Stimulated activated CD4-positive, alpha-beta T cell treated with anti-CD3 and anti-CD28 coated beads, Interleukin-4, amount 100 ng/mL, for 48 hours (primary cell): ENCODE measurements around the gene C10orf67.
"Not testable (repeated sequence)": the region's sequence is repeated elsewhere in the genome, so short reads cannot be mapped to it uniquely, and the experiment has no call there.

Source experiments
- DNase-seq, 2 donors: peaks; one replicate each; pipeline ENCODE4 v3.0.0-alpha.2; 2020; ENCODE audit warnings: low read depth in 2 of 2

Gene C10orf67

DNA sequence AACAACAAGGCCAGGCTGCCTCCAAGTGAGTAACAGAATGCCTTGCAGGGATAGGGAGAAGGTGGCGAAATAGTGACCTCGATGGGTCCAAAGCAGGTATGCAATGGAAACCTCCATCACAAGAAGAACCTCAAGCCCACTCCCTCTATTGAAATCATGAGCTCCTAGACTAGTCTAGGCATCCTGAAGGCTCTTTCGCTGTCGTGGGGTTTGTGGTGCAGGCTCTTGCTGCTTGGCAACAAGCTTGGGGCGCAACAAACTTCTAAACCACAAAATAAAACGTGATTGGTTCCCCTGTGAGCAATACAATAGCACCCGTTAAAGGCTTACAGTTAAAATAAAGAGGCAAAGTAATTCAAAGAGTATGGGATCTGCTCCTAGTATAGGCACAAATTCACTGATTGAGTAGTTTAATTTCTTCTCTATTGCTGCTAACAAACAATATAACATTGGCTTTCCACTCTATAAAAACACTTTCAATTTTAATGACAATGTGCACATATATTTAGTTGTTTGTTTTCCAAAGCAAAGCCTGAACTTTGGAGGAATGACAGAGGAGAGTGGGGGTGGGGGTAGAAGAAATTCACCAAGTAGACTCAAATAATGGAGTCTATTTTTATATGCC is 64.1 kb downstream of the C10orf67 start:
- no peak for DNase-seq

DNA sequence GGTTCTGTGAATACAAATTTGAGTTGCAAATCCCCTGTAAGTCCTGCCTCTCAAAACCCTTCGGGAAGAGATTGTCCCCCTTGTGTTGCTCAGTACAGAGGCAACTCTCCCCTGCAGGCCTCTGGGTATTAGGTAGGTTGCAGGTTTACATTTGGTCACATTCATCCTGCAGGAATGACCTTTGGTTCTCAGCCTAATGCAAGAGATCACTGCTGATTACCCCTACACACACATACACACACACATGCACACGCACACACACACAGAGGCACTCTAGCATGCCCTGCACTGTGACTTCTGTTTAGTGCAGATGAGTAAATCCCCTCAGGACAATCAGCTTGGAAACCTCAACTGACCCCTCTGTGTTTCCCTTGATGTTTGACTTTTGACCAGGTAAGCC is 69.2 kb downstream of the C10orf67 start:
- no peak for DNase-seq

DNA sequence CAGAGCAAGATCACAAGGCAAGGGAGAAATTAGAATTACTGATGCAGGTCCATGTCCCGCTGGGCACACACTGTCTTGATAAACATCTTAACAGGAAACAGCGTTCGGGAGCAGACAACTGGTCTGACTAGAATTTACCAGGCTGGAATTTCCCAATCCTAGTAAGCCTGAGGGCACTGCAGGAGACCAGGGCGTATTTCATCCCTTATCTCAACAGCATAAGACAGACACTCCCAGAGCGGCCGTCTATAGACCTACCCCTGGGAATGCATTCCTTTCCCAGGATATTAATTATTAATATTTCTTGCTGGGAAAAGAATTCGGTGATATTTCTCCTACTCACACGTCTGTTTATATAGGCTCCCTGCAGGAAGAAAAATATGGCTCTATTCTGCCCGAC is 70.4 kb downstream of the C10orf67 start:
- not testable (repeated sequence) for DNase-seq

DNA sequence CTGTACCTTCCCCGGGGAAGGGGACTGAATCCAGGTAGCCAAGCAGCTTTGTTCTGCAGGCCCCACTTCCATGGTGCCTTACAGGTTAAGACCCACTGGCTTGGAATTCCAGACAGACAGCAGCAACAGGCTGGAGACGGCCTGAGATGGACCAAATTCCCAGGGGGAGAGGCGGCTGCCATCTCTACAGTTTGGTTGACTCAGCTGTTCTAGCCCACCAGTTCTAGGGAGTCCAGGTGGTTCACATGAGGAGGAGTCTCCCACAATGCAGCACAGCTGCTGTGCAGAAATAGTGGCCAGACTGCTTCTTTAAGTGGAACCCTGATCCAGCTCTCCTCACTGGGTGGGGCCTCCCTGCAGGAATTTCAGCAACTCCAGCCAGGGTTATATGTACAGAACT is 74.1 kb downstream of the C10orf67 start:
- no peak for DNase-seq

DNA sequence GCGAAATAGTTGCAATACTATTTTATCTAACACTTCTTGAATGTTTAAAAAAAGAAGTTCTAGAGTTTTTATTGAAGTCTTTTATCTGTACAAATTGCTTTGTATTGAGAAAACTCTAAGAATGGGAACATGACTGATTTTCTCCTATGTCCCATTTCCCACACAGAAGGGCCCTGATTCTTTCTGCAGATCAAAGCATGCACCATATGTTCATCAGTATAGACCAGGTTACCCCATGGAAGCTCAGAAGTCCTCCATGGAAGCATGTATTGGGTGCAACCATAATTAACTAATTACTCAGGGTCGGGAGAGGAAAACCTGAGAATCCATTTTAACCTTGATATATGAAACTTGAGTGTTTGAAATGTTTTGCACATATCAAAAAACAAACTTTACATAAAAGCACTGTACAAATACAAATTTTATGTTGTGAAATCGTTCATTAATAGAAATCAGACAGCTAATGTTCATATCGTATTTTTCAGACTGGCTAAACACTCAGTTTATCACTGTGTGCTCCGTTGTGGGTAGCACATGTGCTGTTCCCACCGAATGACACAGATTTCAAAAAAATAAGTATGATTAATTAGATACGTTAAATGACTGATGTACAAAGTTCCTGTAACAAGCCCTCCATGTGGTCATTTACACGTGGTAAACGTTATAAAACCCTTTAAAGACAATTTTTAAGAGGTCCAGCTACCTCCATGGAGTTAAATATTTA is 81.0 kb downstream of the C10orf67 start:
- no peak for DNase-seq

DNA sequence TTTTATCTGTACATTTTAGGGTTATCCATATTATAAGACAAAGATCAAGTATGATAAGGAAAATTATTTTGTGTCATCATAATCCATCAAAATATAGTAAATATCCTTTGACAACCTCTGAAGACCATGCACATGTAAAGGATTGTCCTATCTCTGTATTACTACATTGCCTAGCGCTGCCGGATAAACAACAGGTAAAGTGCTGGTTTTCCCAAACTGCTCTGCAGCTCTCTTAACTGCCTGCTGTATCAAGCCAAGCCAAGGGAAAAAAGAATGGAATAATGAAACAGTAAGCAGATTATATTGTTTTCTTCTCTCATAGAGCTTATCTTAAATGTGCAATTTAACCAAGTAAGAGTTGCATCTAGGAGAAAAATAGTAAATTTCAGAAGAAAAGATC is 81.7 kb downstream of the C10orf67 start:
- DNase-seq, result no peak

DNA sequence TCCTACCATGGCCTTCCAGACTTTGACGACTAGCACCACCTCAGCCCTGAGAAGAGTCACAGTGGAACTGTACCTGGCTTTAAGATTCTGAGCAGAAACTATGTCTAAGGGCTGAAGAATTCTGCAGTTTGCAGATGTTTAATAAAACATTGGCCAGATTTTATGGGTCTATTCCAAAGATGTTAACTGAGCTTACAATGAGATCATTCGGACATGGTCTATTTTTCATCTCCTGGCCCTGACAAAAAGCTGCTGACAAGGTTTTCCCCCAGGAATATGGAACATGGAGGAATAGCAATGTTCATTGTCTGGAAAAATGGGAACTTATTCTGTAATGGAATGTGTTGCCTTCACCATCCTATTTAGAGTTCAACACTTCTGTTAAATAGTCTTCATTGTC is 86.1 kb downstream of the C10orf67 start:
- DNase-seq, result no peak

DNA sequence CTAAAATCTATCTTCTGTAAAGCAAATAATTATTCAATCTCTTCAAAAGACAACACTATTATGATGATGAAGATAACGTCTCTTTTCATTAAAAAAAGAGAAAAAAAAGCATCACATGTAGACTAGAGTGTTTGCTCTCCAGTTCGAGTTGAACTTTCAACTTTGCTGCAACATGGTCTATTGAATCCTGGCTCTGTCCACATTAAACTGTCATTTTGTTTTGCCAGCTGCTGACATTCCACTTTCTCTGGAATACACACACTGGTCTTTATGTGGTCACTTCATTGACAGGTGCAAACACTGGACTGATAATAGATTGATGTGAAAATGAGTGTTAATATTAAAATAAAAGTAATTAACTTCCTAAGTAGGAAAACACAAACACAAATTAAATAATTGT is 90.8 kb downstream of the C10orf67 start:
- no peak for DNase-seq

DNA sequence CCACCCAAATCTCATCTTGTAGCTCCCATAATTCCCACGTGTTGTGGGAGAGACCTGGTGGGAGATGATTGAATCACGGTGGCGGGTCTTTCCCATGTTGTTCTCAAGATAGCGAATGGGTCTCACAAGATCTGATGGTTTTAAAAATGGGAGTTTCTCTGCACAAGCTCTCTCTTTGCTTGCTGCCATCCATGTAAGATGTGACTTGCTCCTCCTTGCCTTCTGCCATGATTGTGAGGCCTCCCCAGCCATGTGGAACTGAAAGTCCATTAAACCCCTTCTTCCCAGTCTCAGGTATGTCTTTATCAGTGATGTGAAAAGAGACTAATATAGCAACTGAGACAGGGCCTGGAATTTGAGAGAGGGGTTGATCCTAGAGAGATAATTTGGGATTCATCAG is 91.7 kb downstream of the C10orf67 start:
- not testable (repeated sequence) for DNase-seq

DNA sequence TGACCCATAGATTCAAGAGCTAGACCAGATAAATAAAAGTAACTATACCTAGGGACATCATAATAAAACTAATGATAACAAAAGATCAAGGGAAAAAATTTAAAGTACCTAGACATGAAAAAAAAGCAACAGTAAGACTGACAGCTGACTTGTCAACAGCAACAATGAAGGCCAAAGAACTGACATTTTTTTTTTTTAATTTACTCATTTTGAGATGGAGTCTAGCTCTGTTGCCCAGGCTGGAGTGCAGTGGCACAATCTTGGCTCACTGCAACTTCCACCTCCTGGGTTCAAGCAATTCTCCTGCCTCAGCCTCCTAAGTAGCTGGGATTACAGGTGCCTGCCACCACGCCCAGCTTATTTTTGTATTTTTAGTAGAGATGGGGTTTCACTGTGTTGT is 102.8 kb downstream of the C10orf67 start:
- DNase-seq, result not testable (repeated sequence)

DNA sequence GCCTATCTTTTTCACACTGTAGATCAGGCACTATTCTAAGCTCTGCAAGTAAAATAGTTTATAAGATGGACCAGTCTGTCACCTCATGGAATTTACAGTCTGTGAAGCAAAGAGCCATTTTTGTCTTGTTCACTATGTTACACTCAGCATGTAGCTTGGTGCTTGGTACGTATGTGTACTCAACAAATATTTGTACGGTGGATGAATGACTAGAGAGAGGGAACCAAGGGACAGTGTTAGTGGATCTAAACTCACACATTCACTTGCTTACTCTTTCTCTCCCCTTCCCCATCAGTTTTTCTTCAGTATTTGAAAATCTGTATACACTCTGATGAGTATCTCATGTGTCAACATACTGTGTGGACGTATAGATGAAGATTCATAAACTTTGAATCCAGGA is 106.6 kb downstream of the C10orf67 start:
- DNase-seq, result no peak

DNA sequence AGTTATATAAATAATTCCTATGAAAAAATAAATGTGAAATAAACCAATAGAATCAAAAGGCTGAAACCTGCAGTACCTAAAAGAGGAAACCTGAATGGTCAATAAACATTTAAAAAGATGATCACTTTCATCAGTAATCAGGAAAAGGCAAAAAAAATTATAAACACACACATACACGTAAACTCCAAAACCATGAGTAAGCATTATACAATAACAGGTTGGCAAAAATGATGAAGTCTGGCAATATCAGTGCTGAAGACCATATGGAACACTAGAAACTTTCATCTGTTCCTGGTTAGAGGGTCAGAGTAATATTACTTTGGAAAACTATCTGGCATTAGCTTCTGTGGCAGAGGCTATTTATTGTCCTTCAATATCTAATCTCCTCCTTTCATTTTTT is 114.0 kb downstream of the C10orf67 start:
- DNase-seq, result no peak

DNA sequence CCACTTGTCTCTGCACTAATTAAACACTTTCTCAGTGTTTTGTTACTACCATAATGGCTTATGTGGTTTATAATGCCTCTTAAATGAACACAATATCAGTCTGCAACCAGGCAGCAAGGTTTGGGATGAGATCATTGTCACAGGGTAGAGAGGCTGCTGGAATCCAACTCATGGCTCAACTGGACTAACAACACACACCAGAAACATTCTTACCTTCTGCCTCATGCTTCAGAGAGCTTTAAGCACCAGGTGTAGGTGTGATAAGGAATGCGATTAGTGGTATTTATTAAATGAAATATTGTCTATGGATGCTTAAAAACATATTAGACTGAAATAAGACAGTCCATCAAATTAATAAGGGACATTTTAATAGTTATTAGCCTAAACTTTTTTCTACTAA is 127.1 kb downstream of the C10orf67 start:
- DNase-seq, result no peak

DNA sequence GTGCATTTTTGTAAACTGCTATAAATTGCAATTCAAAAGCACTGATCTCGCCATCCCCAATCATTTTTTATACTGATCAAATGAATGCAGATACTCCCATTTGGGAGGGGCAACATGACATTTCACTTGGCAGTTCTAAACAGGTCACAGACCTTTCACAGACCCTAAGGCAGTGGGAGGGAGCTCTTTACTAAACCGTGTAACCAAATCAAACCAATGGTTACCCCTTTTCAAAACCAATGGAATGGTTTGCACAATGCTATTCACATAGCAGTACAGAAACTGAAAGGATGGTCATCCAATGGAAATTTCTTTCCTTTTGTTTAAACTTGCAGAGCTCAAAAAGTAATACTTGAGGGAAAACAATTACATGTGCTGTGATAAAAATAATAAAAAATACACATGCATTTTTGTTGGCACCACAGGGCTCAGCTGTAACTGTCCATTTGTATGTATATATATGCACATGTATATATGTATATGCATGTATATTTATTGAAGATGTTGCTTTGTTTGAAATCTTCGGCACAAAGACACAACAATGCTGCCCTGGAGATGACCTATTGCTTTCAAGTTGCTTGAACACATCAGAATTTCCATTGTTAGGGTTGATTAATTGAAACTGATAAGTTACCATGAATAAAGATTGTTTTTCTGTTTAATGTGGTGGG is 138.5 kb downstream of the C10orf67 start:
- no peak for DNase-seq

DNA sequence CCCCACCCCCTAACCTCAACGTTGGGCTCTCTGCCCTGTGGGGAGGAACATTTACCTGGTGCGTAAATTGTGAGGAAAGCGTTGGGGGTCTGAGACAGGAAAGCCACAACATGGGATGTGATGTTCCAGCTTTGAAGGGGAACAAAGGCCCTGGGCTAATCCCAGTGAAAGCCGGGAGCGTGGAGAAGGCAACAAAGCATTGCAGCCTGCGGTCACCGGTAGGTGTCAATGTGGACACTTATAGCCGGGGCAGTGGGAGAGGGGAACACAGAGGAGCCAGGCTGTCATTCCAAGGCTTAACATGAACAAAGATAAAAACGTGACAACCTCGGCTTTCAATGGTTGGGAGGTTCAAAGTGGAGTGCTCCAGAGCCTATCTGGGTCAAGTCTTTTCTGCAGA is 139.8 kb downstream of the C10orf67 start:
- DNase-seq, result no peak

DNA sequence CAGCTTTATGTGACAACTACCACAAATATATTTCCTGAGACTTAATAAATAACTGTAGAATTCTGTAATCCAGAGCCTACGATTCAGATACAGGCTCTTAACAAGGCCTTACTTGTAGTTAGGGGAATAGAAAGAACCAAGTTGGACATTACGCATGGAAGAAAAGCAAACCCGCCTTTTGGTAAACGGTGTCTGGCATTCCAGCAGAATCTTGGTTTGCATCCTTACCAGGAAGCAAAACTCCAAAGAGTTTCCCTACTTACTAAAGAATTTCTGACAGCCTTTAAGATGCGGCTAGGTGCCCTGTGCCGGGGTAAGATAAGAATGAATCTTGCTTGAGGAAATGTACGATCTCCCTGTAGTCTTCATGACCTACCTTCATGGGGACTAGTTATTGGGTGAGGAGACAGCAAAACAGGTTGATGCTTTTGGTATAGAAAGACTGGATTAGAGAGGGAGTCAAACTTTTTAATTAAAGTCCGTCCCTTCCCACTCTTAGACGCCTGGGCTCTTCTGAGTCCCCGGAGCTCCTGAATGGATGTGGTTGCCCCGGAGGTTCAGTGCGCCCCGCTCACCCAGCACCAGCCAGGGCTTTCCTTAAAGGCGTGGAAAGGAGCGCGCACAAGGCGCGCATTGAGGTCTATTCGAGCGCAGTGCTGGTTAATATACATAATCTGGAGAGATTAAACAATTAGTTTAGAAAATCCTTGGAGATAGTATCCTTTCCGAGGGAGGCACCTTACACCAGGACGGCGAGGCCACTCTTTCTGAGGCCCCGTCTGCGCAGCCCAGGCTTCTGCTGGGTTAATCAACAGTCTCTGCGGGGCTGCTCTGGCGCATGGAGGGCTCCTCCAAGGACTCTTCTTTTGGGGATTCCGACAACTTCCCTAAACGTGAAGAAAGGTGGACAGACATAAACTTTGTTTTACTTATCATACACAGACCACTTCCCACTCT is 140.9 kb downstream of the C10orf67 start:
- DNase-seq, result no peak

DNA sequence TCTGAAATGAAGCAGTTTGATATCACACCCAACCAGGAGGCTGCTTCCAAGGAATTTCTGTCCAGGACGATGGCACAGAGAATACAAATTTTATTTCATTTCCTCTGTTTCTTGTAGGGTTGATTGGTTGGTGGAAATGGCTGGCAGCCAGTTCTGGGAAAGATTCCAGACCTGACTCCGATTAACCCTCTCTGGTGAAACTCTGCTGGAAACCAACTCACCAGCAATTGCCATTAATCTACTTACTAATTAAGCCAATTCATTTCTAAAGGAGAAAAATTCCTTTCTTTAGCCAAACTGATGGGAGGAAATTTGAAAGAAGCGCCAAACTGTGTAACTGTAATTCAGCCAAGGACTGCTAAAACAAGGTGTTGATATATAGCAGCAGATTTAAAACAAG is 141.8 kb downstream of the C10orf67 start:
- DNase-seq, result no peak

DNA sequence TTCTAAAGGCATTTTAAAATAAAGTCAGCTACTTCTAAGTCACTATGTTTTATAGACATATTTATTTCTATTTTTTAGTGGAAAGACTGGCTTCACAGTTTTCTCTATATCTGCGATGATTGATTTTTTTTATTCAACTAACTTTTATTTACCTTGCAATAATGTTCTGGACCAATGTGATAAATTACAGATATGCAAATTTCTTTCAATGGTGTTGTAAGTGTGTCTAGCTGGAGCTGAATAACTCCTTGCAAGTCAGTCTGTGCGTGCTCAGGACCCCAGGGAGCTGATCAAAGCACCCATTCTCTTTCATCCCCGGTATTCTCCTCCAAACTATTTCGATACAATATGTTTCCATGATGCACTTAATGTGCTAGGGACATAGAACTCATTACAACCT is 142.8 kb downstream of the C10orf67 start:
- DNase-seq, result no peak

DNA sequence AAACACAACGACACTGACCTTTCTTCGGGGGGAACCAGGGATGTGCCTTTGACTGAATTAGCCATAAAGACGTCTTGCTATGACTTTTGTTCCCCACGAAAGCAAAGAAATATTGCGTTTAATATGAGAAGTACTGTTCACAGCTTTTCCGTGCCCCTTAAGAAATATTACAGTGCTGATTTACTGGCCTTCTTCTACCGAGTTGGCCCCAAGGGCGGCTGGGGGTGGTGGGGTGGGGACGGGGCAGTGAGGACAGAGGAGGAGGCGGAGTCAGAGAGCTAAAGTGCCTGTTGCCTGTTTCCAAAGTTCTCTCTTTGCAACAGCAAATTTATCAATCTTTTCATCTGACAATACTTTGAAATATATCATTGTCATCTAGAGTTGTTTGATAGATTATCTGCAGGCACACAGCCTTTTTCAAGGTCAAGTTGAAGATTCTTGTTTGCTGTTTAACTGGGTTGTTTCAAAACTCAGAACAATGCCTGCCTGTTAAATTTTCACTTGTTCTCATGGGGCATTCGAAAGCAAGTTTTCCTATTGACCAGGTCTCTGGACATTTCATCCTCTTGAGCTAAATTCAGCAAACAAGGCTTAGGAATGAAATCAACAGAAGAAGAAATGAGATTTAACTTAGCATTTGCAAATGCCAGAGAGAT is 143.5 kb downstream of the C10orf67 start:
- DNase-seq, result no peak

DNA sequence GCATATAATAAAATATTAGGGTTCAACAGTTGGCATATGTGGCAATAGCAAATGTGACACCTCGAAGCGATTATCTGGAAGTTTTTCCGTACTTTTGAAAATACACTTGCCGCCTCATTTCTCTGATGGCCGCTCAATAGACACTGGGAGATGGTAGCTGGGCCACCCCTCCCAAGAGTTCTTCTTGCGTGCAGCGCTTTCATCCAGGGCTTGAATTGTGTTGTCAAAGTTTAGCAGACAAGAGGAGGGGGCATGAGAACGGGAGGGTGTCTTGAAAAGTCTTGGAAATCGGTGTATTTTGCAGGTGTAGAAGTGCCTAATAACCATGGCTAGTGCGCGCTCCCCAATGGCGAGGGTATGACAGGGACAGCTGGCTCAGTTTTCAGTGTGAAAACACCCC is 144.0 kb downstream of the C10orf67 start:
- DNase-seq, result no peak

DNA sequence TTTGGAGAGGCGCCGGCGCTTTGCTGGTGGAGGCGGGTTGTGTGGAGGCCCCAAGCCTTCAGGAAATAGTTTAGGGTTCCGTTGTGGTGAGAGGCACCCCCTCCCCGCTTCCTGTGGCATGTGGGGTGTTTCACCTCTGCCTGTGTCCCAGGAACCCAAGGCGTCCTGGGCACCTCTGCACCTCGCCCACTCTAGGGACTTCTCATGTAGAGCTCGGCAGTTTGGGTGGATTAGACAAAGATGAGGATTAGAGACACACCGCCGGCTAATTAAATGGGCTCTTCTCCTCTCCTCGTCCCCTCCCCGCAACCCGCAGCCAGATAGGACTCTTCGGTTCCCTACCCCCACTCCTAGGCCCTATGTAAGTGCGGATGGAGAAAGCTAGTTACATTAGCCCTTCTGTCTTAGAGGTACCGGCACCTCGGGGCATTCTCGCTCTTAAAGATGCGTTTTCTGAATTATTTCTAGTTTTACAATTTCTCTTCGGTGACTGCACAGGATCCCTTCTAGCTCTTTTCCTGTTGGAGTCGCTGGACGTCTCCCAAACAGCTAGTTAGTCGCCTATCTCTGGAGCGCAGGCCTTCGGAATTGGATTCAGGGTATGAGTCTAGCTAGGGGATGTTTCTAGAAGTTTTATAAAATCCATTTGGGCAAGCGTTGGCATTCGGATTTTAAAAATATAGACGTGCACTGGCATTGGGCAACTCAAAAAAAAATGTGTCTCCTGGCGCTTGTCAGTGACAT is 144.7 kb downstream of the C10orf67 start:
- no peak for DNase-seq
